Skin epidermis (tissue), 12 donors: ENCODE results near the gene ARVCF.

ENCODE experiments used
- H3K27ac ChIP-seq, 21 experiments: fragments of 200-600 bp; sonication (generic) in 11 of 21; one replicate each; pipeline ENCODE4 v1.5.0; 2020; ENCODE audit warnings: mild to moderate bottlenecking in 3 of 21, inconsistent platforms in 2 of 21, moderate library complexity in 2 of 21
- H3K4me3 ChIP-seq, 7 experiments: fragments of 200-600 bp; sonication (generic) in 2 of 7; one replicate each; pipeline ENCODE4 v1.5.0; 2020; ENCODE audit warnings: inconsistent platforms in 2 of 7, mild to moderate bottlenecking in 2 of 7, moderate library complexity in 1 of 7

Gene ARVCF, protein sequence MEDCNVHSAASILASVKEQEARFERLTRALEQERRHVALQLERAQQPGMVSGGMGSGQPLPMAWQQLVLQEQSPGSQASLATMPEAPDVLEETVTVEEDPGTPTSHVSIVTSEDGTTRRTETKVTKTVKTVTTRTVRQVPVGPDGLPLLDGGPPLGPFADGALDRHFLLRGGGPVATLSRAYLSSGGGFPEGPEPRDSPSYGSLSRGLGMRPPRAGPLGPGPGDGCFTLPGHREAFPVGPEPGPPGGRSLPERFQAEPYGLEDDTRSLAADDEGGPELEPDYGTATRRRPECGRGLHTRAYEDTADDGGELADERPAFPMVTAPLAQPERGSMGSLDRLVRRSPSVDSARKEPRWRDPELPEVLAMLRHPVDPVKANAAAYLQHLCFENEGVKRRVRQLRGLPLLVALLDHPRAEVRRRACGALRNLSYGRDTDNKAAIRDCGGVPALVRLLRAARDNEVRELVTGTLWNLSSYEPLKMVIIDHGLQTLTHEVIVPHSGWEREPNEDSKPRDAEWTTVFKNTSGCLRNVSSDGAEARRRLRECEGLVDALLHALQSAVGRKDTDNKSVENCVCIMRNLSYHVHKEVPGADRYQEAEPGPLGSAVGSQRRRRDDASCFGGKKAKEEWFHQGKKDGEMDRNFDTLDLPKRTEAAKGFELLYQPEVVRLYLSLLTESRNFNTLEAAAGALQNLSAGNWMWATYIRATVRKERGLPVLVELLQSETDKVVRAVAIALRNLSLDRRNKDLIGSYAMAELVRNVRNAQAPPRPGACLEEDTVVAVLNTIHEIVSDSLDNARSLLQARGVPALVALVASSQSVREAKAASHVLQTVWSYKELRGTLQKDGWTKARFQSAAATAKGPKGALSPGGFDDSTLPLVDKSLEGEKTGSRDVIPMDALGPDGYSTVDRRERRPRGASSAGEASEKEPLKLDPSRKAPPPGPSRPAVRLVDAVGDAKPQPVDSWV

DNA sequence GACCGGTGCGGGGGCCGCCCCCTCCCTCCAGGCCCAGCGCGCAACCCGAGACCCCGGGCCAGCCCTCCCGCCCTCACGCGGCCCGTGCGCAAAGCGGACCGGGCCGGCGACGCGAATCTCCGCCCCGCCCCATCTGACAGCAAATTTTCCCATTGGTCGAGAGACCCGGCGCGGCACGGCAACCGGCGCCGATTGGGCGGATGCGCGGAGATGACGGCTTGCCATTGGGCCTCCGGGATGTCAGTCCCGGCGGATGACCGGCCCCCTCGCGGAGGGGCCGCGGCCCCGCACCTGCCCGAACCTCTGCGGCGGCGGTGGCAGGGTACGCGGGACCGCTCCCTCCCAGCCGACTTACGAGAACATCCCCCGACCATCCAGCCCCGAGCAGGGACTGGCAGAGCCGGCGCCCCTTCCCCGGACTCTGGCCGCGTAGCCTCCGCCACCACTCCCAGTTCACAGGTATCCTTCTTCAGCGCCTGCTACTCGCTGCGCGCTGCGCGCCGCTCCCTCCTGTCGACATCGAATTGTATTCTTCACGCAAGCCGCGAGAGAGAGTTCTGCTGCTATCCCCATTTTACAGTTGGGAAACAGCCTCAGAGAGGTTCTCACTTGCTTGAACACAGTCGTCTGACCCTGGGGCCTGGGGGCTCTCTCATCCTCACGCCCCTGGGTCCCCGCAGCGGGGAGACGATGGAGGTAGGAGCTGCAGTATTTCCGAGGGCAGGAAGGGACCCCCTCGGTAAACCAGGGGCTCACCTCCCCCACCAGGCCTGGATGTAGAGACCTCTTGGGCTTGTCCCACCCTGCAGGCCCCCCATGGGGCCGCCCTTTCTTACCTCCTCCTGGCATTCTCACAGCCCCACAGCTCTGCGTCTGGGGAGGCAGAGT, at the start of gene ARVCF:
TSS of gene ARVCF (minus strand) at position 90 of the 888 bp plus-strand sequence. CDS start 26,029 bp downstream, outside the sequence.
- Histone ChIP-seq H3K27ac (peak within 1 kb of the TSS in 4 of 21 experiments; percentile 13 to 72 (median 50)), H3K4me3 (peak within 1 kb of the TSS; percentile 45 to 79 (median 60))

DNA sequence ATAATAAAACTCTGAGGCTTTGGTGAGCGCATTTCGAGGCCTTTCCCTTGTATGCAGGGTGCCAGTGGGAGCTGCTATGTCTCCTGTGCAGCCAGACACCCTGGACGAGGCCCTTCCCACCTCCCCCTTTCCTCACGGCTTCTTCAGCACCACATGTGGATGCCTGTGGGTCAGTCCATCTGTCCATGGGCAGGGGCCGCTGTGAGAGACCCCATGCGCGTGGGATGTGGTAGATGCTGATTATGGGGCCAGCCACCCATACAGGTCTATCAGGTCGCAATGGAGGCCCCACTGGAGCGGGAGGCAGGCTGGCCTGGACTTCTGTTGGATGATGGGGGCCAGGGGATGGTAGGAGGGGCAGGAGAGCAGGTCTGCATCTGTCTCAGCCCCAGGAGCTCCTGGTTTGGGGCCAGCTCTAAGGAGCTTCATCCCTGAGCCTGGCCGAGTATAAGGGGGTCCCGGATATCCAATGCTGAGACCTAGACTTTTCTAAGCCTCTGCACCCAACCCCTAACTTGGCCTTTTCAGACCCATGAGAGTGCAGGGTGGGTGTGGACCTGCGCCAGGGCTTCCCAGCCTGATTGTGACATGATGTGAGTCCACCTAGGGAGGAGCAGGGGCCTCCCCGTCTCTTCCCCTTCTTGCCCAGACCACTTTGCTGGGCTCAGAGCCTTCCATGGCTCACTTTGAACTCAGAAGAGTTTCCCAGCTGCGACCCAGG, 49.4 kb upstream of the ARVCF start:
- Histone ChIP-seq H3K4me3 (no peak overlapping the region), H3K27ac (peak overlapping the region in 1 of 21 experiments; percentile 6)

DNA sequence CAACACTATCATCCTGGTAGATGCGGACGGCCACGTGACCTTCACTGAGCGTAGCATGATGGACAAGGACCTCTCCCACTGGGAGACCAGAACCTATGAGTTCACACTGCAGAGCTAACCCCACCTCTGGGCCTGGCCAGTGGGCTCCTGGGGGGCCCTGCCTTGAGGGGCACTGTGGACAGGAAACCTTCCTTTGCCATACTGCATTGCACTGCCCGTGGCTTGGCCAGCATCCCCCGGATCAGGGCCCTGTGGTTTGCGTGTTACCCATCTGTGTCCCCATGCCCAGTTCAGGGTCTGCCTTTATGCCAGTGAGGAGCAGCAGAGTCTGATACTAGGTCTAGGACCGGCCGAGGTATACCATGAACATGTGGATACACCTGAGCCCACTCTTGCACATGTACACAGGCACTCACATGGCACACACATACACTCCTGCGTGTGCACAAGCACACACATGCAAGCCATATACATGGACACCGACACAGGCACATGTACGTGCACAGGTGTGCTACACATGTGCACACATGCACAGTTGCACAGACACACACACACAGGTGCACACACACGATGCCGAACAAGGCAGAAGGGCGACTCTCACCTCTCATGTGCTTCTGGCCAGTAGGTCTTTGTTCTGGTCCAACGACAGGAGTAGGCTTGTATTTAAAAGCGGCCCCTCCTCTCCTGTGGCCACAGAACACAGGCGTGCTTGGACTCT, 48.1 kb upstream of the ARVCF start:
- Histone ChIP-seq H3K27ac (no peak overlapping the region), H3K4me3 (no peak overlapping the region)

DNA sequence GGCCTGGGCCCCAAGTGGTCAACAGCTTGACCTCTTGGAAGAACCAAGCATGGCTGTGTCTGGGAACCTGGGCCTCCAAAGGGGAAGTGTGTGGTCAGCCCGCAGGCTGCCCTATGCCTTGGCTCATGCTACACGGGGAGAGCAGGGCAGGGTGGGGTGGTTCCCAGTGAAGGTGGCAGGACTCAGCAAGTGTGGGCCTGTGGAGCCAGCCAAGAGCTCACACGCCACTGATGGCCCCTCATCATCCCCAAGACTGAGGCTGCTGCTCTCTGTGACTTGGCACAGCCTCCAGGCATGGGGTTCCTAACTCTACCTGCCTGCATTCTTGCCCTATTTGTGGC, 47.5 kb upstream of the ARVCF start:
- H3K4me3 ChIP-seq: no peak overlapping the region
- H3K27ac ChIP-seq: no peak overlapping the region

DNA sequence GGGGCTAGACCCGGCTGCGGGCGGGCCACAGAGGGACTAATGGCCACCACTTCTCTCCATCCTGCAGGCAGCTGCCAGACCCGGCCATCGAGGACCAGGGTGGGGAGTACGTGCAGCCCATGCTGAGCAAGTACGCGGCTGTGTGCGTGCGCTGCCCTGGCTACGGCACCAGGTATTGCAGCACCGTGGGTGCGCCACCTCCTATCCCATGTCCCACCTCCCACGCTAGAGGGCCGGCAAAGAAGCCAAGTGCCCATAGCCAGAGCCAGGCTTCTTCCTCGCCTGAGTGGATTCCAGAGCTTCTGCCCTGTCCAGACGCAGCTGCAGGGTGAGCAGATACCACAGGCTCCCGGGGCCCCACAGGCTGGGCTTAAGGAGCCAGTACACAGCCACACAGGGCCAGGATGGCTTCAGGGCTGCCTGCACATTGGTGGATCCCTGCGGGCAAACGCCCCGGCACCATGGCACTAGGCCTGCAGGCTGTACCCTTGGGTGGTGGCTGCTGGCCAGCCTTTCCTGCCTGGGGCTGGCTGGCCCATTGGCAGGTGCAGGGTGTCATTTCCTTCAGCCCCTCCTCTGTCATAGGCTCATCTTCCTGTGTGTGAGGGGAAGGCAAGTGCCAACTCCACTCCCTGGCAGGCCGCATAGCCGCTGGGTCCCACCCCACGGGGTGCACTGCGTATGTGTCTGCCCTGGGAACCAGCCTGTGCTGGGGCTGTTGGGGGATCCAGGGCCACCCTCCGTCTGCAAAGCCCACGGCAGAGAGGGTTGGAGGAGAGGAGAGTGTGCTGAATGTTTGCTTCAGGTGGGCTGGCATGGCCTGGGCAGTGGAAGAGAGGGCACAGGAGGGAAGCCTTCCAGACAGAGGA, 46.9 kb upstream of the ARVCF start:
- H3K4me3 ChIP-seq: no peak overlapping the region
- H3K27ac ChIP-seq: no peak overlapping the region

DNA sequence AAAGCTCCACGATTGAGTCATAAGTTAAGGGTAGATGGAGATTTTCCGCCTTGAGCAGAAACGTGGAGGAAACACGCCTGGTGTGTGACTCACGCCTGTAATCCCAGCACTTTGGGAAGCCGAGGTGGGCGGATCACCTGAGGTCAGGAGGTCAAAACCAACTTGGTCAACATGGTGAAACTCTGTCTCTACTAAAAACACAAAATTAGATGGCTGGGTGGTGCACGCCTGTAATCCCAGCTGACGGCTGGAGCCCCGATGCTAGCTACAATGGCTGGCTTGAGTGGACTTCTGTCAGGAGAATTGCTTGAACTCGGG, 46.1 kb upstream of the ARVCF start:
- Histone ChIP-seq H3K27ac (peak overlapping the region in 1 of 21 experiments; percentile 50), H3K4me3 (no peak overlapping the region)

DNA sequence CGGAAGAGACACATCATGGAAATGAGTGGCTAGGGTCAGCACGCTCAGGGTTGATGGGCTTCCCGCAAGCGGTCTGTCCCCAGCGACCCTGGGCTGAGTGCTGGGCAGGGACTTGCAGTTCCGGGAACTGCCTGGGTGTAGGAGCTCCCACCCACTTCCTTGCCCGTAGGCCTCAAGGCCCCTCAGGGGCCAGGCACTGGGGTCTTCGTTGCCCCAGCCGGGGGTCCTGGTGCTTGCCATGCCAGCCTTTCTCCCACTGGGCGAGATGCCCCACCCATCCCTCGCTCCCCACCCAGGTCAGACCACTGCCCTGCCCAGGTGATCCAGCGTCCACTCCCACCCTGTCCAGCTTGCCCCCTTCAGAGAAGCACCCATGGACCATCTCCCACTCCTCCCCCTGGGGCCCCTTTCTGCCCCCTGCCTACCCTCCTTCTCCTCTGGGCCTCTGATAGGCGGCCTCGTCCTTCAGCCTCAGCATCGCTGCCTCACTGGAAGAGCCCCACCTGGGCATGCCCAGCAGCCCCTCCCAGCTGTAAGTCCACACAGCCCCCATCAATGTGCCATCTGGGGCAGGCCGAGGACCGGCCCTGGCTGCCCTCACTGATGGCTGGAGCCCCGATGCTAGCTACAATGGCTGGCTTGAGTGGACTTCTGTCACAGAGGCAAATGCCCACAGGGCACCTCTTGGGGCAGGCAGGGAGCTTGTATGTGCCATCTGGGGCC, 45.6 kb upstream of the ARVCF start:
- peak overlapping the region in 1 of 21 experiments; percentile 50 for H3K27ac ChIP-seq
- H3K4me3 ChIP-seq: no peak overlapping the region

DNA sequence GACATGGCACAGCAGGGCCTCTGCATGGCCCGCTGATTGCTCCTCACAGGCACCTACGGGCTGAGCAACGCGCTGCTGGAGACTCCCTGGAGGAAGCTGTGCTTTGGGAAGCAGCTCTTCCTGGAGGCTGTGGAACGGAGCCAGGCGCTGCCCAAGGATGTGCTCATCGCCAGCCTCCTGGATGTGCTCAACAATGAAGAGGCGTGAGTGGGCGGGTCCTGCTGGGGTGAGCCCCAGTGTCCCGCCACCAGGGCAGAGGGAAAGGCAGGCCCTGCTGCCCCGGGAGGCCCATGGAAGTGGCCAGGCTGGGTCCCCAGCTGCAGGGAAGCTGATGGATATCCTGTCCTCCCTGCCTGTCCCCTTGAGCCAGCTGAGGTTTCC, 44.8 kb upstream of the ARVCF start:
- Histone ChIP-seq H3K4me3 (no peak overlapping the region), H3K27ac (no peak overlapping the region)

DNA sequence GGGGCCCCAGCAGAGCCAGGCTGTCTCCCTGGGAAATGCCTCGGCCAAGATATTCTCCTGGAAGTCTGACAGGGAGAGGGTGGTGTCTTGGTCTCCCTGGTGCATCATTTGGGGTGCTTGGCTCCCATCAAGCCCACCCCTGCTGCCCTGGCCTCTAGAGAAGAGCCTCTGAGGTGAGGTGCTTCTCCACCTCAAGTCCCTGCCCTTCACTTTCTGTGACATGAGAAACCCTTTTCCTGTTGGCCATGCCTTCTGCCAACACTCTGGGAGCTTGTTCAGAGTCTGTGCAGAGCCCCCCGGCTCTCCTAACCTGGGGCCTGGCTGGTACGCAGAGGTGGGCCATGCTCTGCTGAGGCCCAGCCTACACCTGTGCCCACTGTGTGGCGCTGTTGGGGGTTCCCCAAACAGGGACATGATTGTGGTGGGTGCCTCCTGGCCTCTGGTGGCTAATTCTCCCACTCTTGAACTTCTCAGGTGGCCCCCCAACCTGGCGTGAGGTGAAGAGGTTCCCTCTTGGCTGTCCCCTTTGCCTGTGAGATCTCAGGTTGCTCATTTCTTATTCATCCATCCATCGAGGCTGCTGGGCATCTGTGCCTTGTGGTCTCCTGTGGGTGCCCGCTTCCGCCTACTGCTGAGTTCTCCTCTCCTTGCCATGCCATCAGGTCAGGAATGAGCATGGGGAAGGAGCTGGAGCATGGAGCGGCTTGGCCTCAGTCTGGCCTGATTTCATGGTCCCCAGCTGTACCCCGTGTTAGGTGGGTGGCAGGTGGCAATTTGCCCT, 44.3 kb upstream of the ARVCF start:
- no peak overlapping the region for H3K4me3 ChIP-seq
- H3K27ac ChIP-seq: no peak overlapping the region

DNA sequence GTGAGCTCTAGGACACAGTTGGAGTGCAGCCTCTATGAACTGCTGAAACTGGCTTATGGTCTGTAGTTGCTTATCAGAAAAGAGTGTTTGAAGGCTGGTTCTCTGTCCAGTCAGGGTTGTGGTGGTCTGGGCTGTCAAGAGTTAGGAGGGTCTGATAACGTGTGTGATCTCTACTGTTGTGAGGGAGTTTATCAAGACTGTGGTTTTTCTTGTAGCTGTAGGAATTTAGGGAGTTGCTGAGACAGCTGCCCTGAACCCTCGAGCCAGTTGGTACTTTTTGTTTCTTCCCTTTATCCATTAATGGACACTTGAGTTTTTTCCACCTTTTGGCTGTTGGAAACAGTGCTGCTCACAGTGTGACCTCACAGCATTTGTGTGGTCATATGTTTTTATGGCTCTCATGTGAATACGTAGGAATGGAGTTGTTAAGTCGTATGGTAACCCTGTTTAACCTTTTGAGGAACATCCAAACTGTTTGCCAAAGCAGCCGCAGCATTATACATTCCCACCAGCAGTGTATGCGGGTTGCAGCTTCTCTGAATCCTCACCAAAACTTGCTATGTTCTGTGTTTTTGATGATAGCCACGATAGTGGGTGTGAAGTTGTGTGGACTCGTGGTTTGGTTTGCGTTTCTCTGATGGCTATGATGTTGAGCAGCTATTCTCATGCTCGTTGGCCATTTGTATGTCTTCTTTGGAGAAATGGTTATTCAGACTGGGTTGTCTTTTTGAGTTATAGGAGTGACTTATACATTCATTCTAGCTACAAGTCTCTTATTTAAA, 42.6 kb upstream of the ARVCF start:
- no peak overlapping the region for H3K27ac ChIP-seq
- no peak overlapping the region for H3K4me3 ChIP-seq

DNA sequence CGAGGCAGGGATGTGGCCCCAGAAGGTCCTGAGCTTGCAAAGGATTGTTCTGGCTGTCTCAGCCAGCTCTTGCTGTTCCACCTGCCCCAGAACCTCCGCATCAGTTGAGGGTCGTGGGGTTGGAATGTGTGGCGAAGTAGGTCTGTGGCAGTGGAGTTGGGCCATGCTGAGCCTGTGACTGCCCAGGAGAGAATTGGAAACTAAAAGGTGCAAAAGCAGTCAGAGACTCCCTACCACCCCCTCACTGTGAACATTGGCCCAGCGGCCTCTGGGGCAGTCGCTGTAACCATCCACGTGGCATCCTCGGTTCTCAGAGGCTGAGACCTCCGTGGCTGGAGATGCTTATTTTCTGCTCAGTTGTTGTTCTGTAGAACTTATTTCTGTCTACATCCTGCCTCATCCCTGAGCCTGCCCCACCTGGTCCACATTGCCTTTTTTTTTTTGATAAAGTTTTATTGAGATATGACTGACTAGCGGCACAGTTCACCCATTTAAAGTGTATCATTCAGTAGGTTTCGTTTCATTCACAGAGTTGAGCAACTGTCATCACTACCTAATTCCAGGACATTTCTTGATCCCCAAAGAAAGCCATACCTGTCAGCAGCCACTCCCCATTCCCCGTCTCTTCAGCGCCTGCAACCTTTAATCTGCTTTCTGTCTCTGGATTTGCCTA, 41.1 kb upstream of the ARVCF start:
- Histone ChIP-seq H3K27ac (no peak overlapping the region), H3K4me3 (no peak overlapping the region)

DNA sequence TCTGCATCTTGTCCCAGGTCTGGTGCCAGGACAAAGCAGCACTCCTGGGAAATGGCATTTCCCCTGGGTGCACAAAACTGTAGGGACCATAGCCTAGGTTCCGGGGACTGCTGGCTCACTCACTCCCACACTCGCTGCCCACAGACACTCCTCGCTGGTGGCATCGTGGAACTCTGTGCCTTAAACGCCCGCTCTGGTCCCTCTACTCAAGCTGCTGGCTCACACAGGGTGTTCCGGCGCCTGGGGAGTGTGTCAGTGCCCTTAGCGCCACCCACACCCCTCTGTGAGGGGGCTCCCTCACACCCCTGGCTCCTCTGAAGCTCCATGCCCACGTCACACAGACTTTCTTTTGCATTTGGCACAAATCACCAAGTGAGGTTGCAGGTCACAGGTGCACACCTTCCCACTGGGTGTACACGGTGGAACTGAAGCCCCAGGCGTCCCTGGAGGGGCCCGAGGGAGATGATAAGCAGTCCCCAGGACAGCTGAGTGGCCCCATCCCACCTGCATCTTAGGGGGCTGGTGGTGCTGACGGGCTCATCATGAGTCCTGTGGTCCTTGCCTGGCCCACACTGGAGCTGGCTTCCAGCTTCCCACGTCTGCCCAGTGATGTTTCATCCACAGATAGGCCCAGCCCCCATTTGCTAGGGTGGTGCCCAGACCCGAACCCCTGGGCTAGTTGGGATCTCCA, 40.2 kb upstream of the ARVCF start:
- no peak overlapping the region for H3K4me3 ChIP-seq
- no peak overlapping the region for H3K27ac ChIP-seq

DNA sequence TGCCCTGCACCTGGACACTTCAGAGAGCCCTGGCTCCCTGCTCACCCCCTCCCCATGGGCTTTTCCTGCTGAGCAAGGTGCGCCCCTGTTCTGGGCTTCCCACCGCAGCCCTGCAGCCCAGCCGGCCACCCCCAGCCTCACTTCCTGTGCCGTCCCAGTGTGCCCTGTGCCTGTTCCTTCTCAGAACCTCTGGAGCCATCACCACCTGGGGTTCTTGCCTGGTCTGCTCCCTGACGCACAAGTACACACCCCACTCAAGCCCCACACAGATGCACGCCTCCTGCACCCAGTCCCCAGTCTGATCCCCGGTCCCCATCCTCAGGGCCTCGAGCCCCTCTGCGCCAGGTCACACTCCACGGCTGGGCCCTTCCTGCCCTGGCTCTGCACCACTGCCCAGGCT, 39.5 kb upstream of the ARVCF start:
- Histone ChIP-seq H3K27ac (no peak overlapping the region), H3K4me3 (no peak overlapping the region)

DNA sequence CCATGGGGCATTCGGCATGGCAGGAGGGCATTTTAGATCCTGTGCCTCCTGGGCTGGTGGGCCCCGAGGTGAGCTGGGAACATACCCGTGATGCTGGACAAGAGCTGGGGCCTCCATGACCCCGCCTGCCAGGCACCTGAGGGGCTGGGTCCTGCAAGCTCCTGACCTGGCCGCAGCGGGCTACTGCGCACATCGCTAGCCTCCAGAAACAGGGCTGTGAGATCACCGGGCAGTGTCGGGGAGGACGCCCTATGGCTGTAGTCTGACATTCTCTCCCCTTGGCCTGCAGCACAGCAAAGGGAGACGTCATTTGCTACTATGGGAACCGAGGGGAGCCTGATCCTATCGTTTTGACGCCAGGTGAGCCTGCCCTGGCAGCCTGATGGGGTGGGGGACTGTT, 39.0 kb upstream of the ARVCF start:
- Histone ChIP-seq H3K4me3 (no peak overlapping the region), H3K27ac (no peak overlapping the region)

DNA sequence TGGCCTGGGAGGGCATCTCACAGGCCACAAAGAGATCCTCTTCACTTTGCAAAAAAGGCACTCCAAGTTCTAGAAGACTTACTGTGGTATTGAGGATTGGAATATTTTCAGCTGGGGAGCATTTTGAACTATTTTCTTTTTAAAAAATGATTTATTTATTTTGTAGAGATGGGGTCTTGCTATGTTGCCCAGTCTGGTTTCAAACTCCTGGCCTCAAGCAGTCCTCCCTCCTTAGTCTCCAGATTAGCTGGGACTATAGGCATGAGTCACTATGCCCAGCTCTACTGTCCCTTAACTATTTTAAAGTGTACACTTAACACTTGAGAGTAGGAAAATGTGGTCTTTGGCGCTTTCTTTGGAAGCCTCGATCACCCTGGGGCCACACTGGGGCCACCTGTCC, 38.5 kb upstream of the ARVCF start:
- Histone ChIP-seq H3K4me3 (no peak overlapping the region), H3K27ac (no peak overlapping the region)
